Epithelial cell of proximal tubule (primary cell): ENCODE results near the gene IMMP2L. TPM values are rescaled to one million over a fixed set of nuclear protein-coding genes. Genes with fewer than 3 reads are reported as not detected.

Experiments used
- DNase-seq: peaks from one replicate; pipeline ENCODE4 v3.0.0-alpha.2; 2011; ENCODE audit warnings: low read depth
- H3K4me3 ChIP-seq: 2 replicates; pipeline ENCODE4 v1.5.1; 2011; ENCODE audit warnings: low read depth, mild to moderate bottlenecking, low read length
- CTCF ChIP-seq: conservative IDR thresholded peaks from 2 replicates; pipeline ENCODE4 v1.5.1; 2012; ENCODE audit warnings: low read depth, mild to moderate bottlenecking, low read length
- total RNA-seq: library from RNA; depleted of rRNA; stranded (reverse); fragments of >200 nt; gene quantifications from 2 replicates; pipeline ENCODE4 v1.2.3, GENCODE V29; 2015

The IMMP2L gene
- total RNA-seq, 1 donor from 2014 or later = 8.4 TPM

GRCh38 chr7:110797656-110798055 is 764.6 kb downstream of the IMMP2L start:
- TF ChIP-seq CTCF = no peak
- H3K4me3 ChIP-seq = no peak overlapping the region
- no peak for DNase-seq

- DNase-seq = no peak
- TF ChIP-seq CTCF = no peak
- no peak overlapping the region for H3K4me3 ChIP-seq
Observed at GRCh38 chr7:110790992-110791391, 771.3 kb downstream of the IMMP2L start.

DNA sequence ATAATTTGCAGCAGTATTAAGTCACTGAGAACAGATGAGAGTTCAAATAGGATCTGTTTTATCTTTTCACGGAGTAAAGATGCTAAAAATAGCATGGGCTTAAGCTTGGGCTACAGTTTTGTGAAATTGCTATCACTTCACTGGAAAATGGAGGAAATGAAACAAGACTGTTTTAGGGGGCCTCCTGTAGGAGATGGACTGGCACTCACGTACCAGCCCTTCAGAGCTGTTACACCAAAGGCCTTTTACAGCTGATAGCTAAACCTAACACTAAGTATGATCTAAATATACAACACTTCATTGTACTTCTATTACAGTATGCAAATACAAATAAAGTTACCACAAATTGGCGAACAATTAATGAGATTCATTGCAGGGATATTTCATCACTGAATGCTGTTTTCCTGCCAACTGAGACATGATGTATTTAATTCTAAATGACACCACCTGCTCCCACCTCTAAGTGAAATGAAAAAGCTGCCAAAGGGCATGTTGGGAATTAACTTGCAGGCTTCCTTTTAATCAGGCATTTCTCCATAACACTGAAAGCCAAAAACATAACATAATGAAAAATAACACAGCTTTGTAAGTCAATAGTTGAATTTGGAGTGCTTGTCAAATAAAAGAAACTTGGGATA is 775.8 kb downstream of the IMMP2L start:
- no peak for DNase-seq
- no peak overlapping the region for H3K4me3 ChIP-seq
- TF ChIP-seq CTCF = no peak

- no peak for TF ChIP-seq CTCF
- no peak overlapping the region for H3K4me3 ChIP-seq
- no peak for DNase-seq
Observed at GRCh38 chr7:110784749-110785148, 777.5 kb downstream of the IMMP2L start.

DNA sequence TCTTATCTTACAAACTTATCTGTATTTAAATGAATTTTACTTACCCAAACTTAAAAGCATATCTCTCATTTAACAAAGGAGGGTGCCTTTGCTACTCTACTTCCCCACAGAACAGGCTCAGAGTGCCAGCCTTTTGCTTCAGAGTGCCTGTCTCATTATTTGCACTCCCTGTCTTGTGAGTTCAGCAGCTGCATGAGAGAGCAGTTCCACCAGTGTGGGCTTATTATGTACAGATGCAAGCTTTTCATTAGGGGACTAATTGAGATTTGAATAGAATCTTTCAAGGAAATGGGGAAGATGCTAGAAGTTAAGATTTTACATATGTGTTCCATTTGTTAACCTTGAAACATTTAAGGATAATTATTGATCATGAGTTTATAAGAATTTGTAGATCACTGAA is 781.6 kb downstream of the IMMP2L start:
- TF ChIP-seq CTCF = no peak
- H3K4me3 ChIP-seq = no peak overlapping the region

DNA sequence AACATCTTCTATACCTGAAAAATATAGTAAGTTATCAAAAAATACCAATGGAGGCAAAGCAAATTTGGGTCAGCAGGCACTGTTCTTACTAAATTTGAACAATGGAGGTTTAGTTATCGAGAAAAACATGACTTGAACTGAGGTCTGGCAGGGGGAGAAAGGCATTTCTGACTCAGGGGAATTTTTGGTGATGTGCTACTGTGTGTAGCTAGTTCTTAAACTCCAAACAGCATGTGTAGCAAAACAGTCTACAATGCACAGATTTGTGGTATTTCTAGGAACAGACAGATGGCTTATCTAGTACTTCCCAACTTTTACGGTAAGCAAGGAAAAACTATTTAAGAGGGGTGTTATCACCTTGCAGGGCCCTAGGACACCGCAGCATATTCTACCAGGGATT is 783.0 kb downstream of the IMMP2L start:
- TF ChIP-seq CTCF = no peak
- no peak for DNase-seq
- no peak overlapping the region for H3K4me3 ChIP-seq

More for the DNA sequence above, 781.6 kb downstream of the IMMP2L start:
- no peak for DNase-seq

- TF ChIP-seq CTCF = no peak
- no peak overlapping the region for H3K4me3 ChIP-seq
- DNase-seq = no peak
Observed at GRCh38 chr7:110775046-110775445, 787.2 kb downstream of the IMMP2L start.
